ENCODE results near the gene MMP13. TPM values are rescaled to one million over a fixed set of nuclear protein-coding genes. Genes with fewer than 3 reads are reported as not detected.

The MMP13 gene
- total and polyA plus RNA-seq, 2 of the 4 experiments (the other 2 are of a cell fraction), result not detected

- ATAC-seq (ENCODE audit: low read depth), result no peak
- ChIA-PET CTCF (no interaction called here), POLR2A (ENCODE audit: unreplicated experiment) (no interaction called here)
- no TSS peak for BruUV-seq (replicated peaks)
- no peak overlapping the region for H2AK9ac ChIP-seq (replicated peaks; ENCODE audit: low read depth, low read length, poor library complexity)
- no peak overlapping the region for H2AFZ ChIP-seq (replicated peaks; ENCODE audit: low read length, poor library complexity)
- H3K9me1 ChIP-seq (ENCODE audit: insufficient read depth, low read length), result peaks cover 8% of the 10 kb centered on the region
- no peaks in the 10 kb centered on the region for H3K36me3 ChIP-seq (ENCODE audit: control insufficient read depth, insufficient read depth, low read length)
- no peak overlapping the region for H3K9ac ChIP-seq (ENCODE audit: low read depth, low read length)
- H3K56ac ChIP-seq (ENCODE audit: extremely low read depth, insufficient read depth, low read length), result no peak overlapping the region
- H3K4me2 ChIP-seq (ENCODE audit: low read depth, low read length), result no peak overlapping the region
- no peak for TF ChIP-seq ELK1 (IDR thresholded peaks at IDR 0.05; ENCODE audit: borderline replicate concordance, low read depth, low read length)
- TF ChIP-seq RCOR1 (IDR thresholded peaks at IDR 0.05; ENCODE audit: insufficient replicate concordance, low read length), result no peak
- no peak for TF ChIP-seq MAZ (IDR thresholded peaks at IDR 0.05; ENCODE audit: borderline replicate concordance, low read depth, low read length)
- TF ChIP-seq CTCF (conservative IDR thresholded peaks at IDR 0.05; ENCODE audit: low read depth, low read length), result no peak
- no peak for TF ChIP-seq POLR2A (IDR thresholded peaks at IDR 0.05; ENCODE audit: low read depth, low read length)
- TF ChIP-seq SMC3 (IDR thresholded peaks at IDR 0.05; ENCODE audit: low read depth, low read length), result no peak
- no peak for TF ChIP-seq RFX5 (IDR thresholded peaks at IDR 0.05; ENCODE audit: low read depth, low read length)
- no peak for TF ChIP-seq CHD1 (IDR thresholded peaks at IDR 0.05; ENCODE audit: low read depth, low read length)
- no peak for TF ChIP-seq FOS (IDR thresholded peaks at IDR 0.05; ENCODE audit: low read depth, low read length)
- TF ChIP-seq MXI1 (IDR thresholded peaks at IDR 0.05; ENCODE audit: borderline replicate concordance, low read depth, low read length), result no peak
- TF ChIP-seq USF2 (IDR thresholded peaks at IDR 0.05; ENCODE audit: low read depth, low read length), result no peak
- TF ChIP-seq MAFK (IDR thresholded peaks at IDR 0.05; ENCODE audit: low read depth, low read length), result no peak
- peaks cover 8% of the 10 kb centered on the region for H3K4me1 ChIP-seq (ENCODE audit: control insufficient read depth, insufficient read depth, low read length)
- peak overlapping the region; percentile 79 for H3K4ac ChIP-seq (ENCODE audit: low read depth, low read length)
- no peak overlapping the region for H4K5ac ChIP-seq (ENCODE audit: low read depth, low read length)
- no peaks in the 10 kb centered on the region for H3K9me3 ChIP-seq (ENCODE audit: control insufficient read depth, insufficient read depth, low read length)
- no peak overlapping the region for H3K4me3 ChIP-seq (ENCODE audit: insufficient read depth, low read depth, low read length)
- peak overlapping the region; percentile 82; the same call in 1 of the 2 replicates for H2AK5ac ChIP-seq (ENCODE audit: low read depth, low read length)
- in situ Hi-C loops (cut with MboI; ENCODE audit: low sequenced_read_pairs) (no loop called here), dilution Hi-C loops (cut with HindIII; ENCODE audit: low sequenced_read_pairs, unreplicated experiment) (no loop called here), intact Hi-C loops (cut with micrococcal nuclease) (no loop called here)
- no peaks in the 10 kb centered on the region for H3K27me3 ChIP-seq (ENCODE audit: control insufficient read depth, insufficient read depth, low read length)
- H3K27ac ChIP-seq (ENCODE audit: insufficient read depth, low read length), result no peak overlapping the region
- H3K18ac ChIP-seq (ENCODE audit: low read depth, low read length), result 0 out of 2 replicates have a peak overlapping the region, but pooled peaks have one; percentile 0
- peak overlapping the region; percentile 96 for H2BK20ac ChIP-seq (ENCODE audit: low read depth, low read length)
- peak overlapping the region; percentile 88 for H3K14ac ChIP-seq (replicated peaks; ENCODE audit: low read depth, low read length)
- H4K20me1 ChIP-seq (ENCODE audit: insufficient read depth, low read length), result no peaks in the 10 kb centered on the region
- DNase-seq, result peak; percentile 26
- no peak overlapping the region for H2BK5ac ChIP-seq (ENCODE audit: low read depth, low read length, poor library complexity, severe bottlenecking)
- WGBS, 2 experiments (ENCODE audit: extremely low coverage in 2 of 2, insufficient read length in 1 of 2), result 80% methylated on average over 1 of the region's 3 CpGs; no CpG with 5 or more reads in 1 of the 2 experiments
- 0 out of 4 replicates have a peak, but pooled peaks cover 0 to 4% of the 10 kb centered on the region in 2 experiments for H3K79me1 ChIP-seq (ENCODE audit: low read depth in 1 of 2, low read length in 2 of 2)
- H4K8ac ChIP-seq (ENCODE audit: low read depth in 2 of 2, low read length in 2 of 2), result peak overlapping the region; percentile 25 to 61; a peak in 3 of 4 replicates
- peak overlapping the region; percentile 89; the same call in 2 of the 3 replicates for H2BK15ac ChIP-seq (ENCODE audit: low read depth, low read length)
- peak overlapping the region; percentile 95 for H2BK120ac ChIP-seq (ENCODE audit: low read depth, low read length)
- peak overlapping the region; percentile 79; the same call in 1 of the 2 replicates for H4K91ac ChIP-seq (ENCODE audit: insufficient read depth, low read depth, low read length)
- H3K23ac ChIP-seq (ENCODE audit: low read depth, low read length), result peak overlapping the region; percentile 91; the same call in 1 of the 2 replicates
These were observed 34.6 kb upstream of the MMP13 start for GRCh38 chr11:102990145-102990544.
